Activated naive CD8-positive, alpha-beta T cell treated with anti-CD3 and anti-CD28 coated beads, Interleukin-2, amount 50 U/mL, for 24 hours (primary cell): Measurements from ENCODE around the gene RAB1A.
"Not testable (repeated sequence)": the region's sequence is repeated elsewhere in the genome, so short reads cannot be mapped to it uniquely, and the experiment has no call there.

ENCODE experiments used
- ATAC-seq: fragments of 150-1000 bp; cut with Tn5 transposase; one replicate; pipeline ENCODE4 v1.10.0; 2021
- DNase-seq: peaks from one replicate; pipeline ENCODE4 v3.0.0; 2021
- H3K27ac Mint-ChIP-seq: one replicate; pipeline ENCODE4 v1.8.0; 2021; ENCODE audit warnings: mild to moderate bottlenecking, mixed read lengths
- H3K27me3 Mint-ChIP-seq: one replicate; pipeline ENCODE4 v1.8.0; 2021; ENCODE audit warnings: mixed read lengths
- H3K36me3 Mint-ChIP-seq: one replicate; pipeline ENCODE4 v1.8.0; 2021; ENCODE audit warnings: low read depth, mixed read lengths
- H3K4me1 Mint-ChIP-seq: one replicate; pipeline ENCODE4 v1.8.0; 2021; ENCODE audit warnings: mixed read lengths
- H3K4me3 Mint-ChIP-seq: one replicate; pipeline ENCODE4 v1.8.0; 2021; ENCODE audit warnings: mild to moderate bottlenecking, moderate library complexity, mixed read lengths
- H3K9me3 Mint-ChIP-seq: one replicate; pipeline ENCODE4 v1.8.0; 2021; ENCODE audit warnings: mixed read lengths

RAB1A gene

DNA sequence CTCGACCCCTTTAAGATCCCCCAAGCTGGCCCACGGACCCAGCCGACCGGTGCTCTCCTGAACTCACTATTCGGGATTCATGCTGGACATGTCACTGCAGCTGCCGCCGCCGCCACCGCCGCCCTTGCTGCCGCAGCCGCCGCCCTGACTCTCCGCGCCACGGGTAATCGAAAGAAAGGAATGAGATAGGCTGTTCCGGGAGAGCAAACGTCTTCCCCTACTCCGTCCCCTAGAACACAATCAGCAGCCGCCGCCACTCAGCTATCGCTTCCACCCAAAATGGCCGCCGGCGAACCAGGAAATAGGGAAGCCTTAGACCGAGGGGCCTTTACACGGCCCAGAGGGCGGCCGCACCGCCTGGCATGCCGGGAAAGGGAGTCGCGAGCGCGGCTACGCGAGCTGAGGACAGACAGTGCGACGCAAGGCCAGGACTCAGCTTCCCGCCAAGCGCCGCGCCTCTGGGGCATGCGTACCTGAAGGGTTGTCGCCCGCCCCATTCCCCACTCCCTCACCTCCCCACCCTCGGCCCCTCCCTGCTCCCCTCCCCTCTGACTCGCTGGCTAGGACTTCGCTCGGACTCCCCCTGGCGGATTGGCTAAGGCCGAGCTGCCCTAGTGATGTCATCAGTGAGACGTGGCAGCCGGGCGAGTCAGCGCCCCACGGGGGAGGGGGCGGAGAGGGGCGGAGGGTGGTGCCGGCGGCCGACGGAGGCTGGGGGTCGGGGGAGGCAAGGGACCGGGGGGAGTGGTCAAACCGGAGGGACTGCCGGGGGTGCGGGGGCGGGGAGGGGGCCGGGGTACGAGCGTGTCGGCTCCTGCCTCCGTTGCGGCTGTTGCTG lies at the start of gene RAB1A:
RAB1A (minus strand) TSS at position 281 of the 838 bp plus-strand sequence; CDS start at position 90, 191 bp downstream.
- Mint-ChIP-seq H3K4me3 (peak within 1 kb of the TSS; percentile 99), H3K27me3 (no peaks in the 10 kb centered on the region), H3K9me3 (no peaks in the 10 kb centered on the region), H3K36me3 (peaks cover 8% of the 10 kb centered on the region), H3K27ac (peak within 1 kb of the TSS; percentile 100), H3K4me1 (peaks cover 41% of the 10 kb centered on the region)
- peak; percentile 99 for DNase-seq
- ATAC-seq: peak; percentile 99

GRCh38 chr2:65177751-65178442 lies 48.0 kb upstream of the RAB1A start:
- Mint-ChIP-seq H3K9me3 (no peaks in the 10 kb centered on the region), H3K4me3 (no peak overlapping the region), H3K4me1 (no peaks in the 10 kb centered on the region), H3K27ac (no peak overlapping the region), H3K27me3 (no peaks in the 10 kb centered on the region), H3K36me3 (no peaks in the 10 kb centered on the region)
- no peak for ATAC-seq
- no peak for DNase-seq

DNA sequence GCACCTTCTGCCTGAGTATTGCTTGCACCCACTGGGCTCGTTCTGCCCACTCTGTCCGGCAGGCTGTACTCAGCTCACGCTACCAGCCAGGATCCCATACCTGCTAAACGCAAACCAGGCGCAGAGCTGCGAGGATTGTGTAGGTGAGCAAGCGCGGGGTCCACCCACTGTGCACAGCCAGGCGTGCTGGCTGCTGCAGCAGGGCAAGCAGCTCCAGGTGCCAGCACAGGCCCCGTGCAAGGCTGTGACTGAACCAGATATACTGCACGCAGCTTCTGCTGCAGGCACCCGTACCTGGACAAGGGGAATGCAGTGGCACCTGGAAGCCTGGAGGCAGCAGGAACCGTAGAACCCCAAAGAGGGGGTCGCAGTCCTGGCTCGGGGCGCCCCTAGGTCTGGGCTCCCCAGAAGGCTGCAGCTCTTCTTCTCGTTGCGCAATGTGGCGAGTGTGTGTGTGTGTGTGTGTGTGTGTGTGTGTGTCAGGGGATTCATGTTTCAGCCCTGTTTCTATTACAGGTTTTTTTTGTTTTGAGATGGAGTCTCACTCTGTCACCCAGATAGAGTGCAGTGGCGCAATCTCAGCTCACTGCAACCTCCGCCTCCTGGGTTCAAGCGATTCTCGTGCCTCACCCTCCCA lies 46.1 kb upstream of the RAB1A start:
- H3K27ac Mint-ChIP-seq: no peak overlapping the region
- no peak for DNase-seq
- no peaks in the 10 kb centered on the region for H3K9me3 Mint-ChIP-seq
- H3K4me1 Mint-ChIP-seq: no peaks in the 10 kb centered on the region
- no peaks in the 10 kb centered on the region for H3K27me3 Mint-ChIP-seq
- no peak overlapping the region for H3K4me3 Mint-ChIP-seq
- ATAC-seq: no peak
- no peaks in the 10 kb centered on the region for H3K36me3 Mint-ChIP-seq

DNA sequence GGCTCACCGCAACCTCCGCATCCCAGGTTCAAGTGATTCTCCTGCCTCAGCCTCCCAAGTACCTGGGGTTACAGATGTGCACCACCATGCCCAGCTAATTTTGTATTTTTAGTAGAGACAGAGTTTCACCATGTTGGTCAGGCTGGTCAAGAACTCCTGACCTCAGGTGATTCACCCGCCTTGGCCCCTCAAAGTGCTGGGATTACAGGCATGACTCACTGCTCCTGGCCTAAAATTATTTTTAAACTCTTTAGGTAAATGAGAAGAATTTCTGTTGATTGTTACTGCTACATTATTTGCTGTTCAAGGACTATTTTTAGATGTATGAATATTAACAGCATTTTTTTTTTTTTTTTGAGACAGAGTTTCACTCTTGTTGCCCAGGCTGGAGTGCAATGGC lies 44.1 kb upstream of the RAB1A start:
- H3K4me3 Mint-ChIP-seq, H3K4me1 Mint-ChIP-seq, H3K9me3 Mint-ChIP-seq, H3K27me3 Mint-ChIP-seq, DNase-seq, ATAC-seq, H3K27ac Mint-ChIP-seq, H3K36me3 Mint-ChIP-seq: not testable (repeated sequence)

DNA sequence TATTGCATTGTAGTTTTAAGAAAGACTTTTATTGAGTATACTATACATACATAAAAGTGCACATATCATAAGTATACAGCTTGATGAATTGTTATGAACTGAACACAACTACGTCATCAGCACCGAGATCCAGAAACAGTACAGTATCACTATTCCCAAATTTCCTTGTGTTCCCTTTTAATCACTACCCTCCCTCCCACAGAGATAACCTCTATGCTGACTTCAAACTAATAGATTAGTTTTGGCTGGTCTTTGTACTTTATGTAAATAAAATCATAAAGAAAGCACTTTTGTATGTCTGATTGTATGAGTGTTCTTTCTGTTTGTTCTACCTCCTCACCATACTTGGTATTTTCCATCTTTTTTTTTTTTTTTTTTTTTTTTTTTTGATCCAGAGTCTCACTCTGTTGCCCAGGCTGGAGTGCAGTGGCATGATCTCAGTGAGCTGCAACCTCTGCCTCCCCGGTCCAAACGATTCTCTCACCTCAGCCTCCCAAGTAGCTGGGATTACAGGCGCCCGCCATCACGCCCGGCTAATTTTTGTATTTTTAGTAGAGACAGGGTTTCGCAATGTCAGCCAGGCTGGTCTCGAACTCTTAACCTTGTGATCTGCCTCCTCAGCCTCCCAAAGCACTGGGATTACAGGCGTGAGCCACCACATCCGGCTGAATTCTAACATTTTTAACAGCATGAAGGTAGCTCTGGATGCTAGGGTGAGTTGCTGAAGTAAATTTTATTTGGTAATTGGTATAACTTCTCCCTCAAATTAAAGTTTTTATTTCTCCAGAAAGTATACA lies 43.3 kb upstream of the RAB1A start:
- H3K27me3 Mint-ChIP-seq: no peaks in the 10 kb centered on the region
- DNase-seq: no peak
- H3K4me3 Mint-ChIP-seq: no peak overlapping the region
- H3K36me3 Mint-ChIP-seq: no peaks in the 10 kb centered on the region
- H3K27ac Mint-ChIP-seq: no peak overlapping the region
- no peak for ATAC-seq
- H3K9me3 Mint-ChIP-seq: no peaks in the 10 kb centered on the region
- no peaks in the 10 kb centered on the region for H3K4me1 Mint-ChIP-seq

DNA sequence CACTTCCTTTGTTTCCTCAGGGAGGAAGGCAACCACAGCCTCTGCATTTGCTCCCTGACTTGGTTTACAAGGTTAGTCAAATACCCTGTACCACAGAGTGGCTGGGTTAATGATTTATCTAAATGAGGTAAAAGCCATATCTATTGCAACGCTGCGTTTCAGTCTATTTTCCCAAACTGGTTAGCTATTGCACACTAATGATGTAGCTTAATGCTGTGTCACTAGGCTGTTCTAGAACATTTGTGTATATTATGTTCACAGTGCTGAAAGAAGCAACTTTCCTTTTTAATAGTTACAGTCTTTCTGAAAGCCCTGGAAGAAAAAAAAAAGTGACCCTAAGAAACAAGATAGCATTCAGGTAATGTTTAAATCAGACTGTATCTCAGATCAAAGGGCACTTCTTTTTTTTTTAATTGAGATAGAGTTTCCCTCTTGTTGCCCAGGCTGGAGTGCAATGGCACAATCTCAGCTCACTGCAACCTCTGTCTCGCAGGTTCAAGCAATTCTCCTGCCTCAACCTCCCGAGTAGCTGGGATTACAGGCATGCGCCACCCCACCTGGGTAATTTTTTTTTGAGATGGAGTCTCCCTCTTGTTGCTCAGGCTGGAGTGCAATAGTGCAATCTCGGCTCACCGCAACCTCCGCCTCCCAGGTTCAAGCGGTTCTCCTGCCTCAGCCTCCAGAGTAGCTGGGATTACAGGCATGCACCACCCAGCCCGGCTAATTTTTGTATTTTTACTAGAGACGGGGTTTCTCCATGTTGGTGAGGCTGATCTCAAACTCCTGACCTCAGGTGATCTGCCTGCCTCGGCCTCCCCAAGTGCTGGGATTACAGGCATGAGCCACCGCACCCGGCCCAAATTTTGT lies 40.9 kb upstream of the RAB1A start:
- not testable (repeated sequence) for H3K36me3 Mint-ChIP-seq, H3K4me3 Mint-ChIP-seq, H3K27ac Mint-ChIP-seq, H3K9me3 Mint-ChIP-seq, ATAC-seq, H3K27me3 Mint-ChIP-seq, H3K4me1 Mint-ChIP-seq, DNase-seq

DNA sequence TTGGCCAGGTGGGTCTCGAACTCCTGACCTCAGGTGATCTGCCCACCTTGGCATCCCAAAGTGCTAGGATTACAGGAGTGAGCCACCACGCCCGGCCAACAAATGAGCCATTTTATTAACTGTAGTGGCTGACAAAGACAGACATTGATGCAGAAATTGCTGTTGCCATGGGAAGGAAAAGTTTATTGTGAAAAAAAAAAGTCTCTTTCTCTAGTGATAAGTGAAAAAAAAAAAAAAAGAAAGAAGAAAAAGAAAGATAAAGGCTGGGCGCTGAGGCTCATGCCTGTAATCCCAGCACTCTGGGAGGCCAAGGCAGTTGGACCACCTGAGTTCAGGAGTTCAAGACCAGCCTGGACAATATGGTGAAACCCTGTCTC lies 39.8 kb upstream of the RAB1A start:
- ATAC-seq (no peak), DNase-seq (no peak)
- Mint-ChIP-seq H3K4me3 (no peak overlapping the region), H3K9me3 (no peaks in the 10 kb centered on the region), H3K36me3 (no peaks in the 10 kb centered on the region), H3K4me1 (peaks cover 3% of the 10 kb centered on the region), H3K27ac (no peak overlapping the region), H3K27me3 (no peaks in the 10 kb centered on the region)

DNA sequence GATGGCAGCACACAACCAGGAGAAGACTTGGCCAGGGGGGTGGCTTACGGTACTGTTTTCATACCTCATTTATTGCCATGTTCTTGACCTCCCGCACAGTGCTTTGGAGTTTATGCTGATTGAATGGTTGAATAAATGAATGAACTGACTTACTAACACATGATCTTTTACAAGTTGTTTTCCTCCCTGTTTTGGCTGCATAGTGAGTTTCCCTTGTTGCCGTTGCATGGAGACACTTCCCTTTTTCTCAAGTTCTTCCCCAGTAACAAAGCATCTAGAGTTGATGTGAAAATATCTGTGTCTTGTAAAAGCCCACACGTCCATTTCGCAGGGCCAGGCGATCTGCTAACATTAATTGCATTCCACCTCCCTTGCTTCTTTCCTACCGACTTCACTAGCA lies 35.7 kb upstream of the RAB1A start:
- no peak overlapping the region for H3K4me3 Mint-ChIP-seq

DNA sequence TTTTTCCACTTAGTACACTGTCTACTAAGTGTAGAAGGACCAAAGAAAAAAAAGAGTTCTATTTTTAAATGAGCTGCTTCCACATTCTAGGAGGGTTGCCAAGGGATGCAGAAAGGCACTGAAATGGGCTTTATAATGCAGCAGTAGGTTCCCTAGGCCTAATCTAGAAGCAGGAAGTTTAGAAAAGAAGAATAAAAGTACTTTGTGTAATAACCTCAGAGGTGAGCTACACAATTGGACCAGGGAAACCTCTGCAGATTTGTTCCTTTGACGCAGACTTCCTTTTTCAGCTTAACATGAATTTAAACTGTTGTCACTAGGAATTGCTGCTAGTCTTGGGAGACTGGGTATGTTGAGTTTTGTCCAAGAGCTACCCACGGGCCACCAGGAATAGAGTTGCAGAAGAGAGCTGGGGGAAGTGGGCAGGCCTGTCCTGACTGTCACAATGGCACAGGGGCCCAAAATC lies 34.6 kb upstream of the RAB1A start:
- peaks cover 16% of the 10 kb centered on the region for H3K4me1 Mint-ChIP-seq
- no peaks in the 10 kb centered on the region for H3K27me3 Mint-ChIP-seq
- no peaks in the 10 kb centered on the region for H3K36me3 Mint-ChIP-seq
- no peak for DNase-seq
- ATAC-seq: no peak
- no peaks in the 10 kb centered on the region for H3K9me3 Mint-ChIP-seq
- no peak overlapping the region for H3K27ac Mint-ChIP-seq
- H3K4me3 Mint-ChIP-seq: no peak overlapping the region

More for the DNA sequence above, 35.7 kb upstream of the RAB1A start:
- H3K4me1 Mint-ChIP-seq: peaks cover 10% of the 10 kb centered on the region
- H3K9me3 Mint-ChIP-seq: no peaks in the 10 kb centered on the region
- ATAC-seq: no peak
- no peak for DNase-seq
- H3K27me3 Mint-ChIP-seq: no peaks in the 10 kb centered on the region
- H3K27ac Mint-ChIP-seq: no peak overlapping the region
- H3K36me3 Mint-ChIP-seq: no peaks in the 10 kb centered on the region

- no peaks in the 10 kb centered on the region for H3K9me3 Mint-ChIP-seq
- no peaks in the 10 kb centered on the region for H3K27me3 Mint-ChIP-seq
- no peak overlapping the region for H3K4me3 Mint-ChIP-seq
- DNase-seq (no peak), ATAC-seq (no peak)
- H3K27ac Mint-ChIP-seq: no peak overlapping the region
- peaks cover 17% of the 10 kb centered on the region for H3K4me1 Mint-ChIP-seq
- H3K36me3 Mint-ChIP-seq: no peaks in the 10 kb centered on the region
These were observed 31.7 kb upstream of the RAB1A start for GRCh38 chr2:65161551-65162100.

DNA sequence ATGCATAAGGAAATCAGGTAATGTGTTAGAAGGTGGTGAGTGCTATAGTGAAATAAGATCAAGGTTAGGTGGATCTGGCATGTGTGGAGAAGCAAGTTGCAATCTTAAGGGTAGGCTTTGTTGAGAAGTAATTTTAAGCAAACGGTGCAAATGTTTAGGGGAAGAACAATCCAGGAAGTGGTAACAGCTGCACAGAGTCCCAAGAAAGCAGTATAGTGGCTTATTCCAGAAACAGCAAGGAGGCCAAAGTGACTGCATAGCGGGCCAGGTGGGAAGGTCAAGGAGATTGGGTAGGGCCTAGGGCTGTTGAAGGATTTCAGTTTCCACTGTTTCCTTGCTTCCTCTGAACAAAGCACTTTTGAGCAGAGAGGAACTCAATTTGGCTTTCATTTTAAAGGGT lies 30.0 kb upstream of the RAB1A start:
- ATAC-seq (no peak), DNase-seq (no peak)
- Mint-ChIP-seq H3K4me1 (peaks cover 13% of the 10 kb centered on the region), H3K36me3 (no peaks in the 10 kb centered on the region), H3K27me3 (no peaks in the 10 kb centered on the region), H3K9me3 (no peaks in the 10 kb centered on the region), H3K27ac (no peak overlapping the region), H3K4me3 (no peak overlapping the region)

DNA sequence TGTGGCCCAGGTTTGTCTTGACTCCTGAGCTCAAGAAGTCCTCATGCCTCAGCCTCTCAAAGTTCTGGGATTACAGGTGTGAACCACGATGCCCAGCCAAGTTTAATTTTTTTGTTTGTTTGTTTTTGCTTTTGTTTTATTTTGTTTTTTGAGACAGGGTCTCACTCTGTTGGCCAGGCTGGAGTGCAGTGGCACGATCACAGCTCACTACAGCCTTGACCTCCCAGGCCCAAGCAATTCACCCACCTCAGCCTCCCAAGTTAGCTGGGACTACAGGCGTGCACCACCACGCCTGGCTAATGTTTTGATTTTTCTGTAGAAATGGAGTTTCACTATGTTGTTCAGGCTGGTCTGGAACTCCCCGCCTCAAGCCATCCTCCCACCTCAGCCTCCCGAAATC lies 29.4 kb upstream of the RAB1A start:
- Mint-ChIP-seq H3K27ac (no peak overlapping the region), H3K4me3 (no peak overlapping the region), H3K9me3 (no peaks in the 10 kb centered on the region), H3K4me1 (peaks cover 13% of the 10 kb centered on the region), H3K36me3 (no peaks in the 10 kb centered on the region), H3K27me3 (no peaks in the 10 kb centered on the region)
- no peak for DNase-seq
- no peak for ATAC-seq

DNA sequence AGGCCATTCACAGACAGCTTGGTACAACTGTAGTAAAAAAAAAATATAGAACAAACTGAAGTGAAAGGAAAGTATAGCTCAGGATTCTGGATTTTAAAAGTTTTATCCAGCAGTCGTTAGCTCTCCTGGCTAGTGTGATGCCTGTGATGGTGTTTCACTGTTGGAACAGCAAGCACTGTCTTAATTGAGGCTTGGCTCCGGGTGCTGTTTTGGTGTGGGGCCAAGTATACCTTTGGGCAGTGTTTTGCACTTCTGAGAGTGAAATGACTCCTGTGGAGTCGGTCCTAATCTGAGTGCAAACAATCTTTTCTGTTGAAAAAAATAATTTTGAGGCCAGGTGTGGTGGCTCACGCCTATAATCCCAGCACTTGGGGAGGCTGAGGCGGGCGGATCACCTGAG lies 28.7 kb upstream of the RAB1A start:
- H3K27ac Mint-ChIP-seq: no peak overlapping the region
- DNase-seq: no peak
- no peaks in the 10 kb centered on the region for H3K9me3 Mint-ChIP-seq

More for the DNA sequence above, 28.7 kb upstream of the RAB1A start:
- no peak for ATAC-seq
- H3K27me3 Mint-ChIP-seq: no peaks in the 10 kb centered on the region
- H3K4me3 Mint-ChIP-seq: no peak overlapping the region
- H3K4me1 Mint-ChIP-seq: peaks cover 11% of the 10 kb centered on the region
- H3K36me3 Mint-ChIP-seq: no peaks in the 10 kb centered on the region
